GM12875 (cell line): ENCODE data around the gene PPP1R14B.

ENCODE experiments used
- H3K4me3 ChIP-seq: one replicate; pipeline ENCODE4 v1.5.1; 2011; ENCODE audit warnings: low read depth, low read length, control low read depth
- CTCF ChIP-seq: IDR thresholded peaks from 2 replicates; pipeline ENCODE4 v1.5.1; 2011; ENCODE audit warnings: low read depth, mild to moderate bottlenecking, control low read depth, inconsistent platforms, low read length, moderate library complexity, borderline replicate concordance; ENCODE audit not compliant: insufficient read depth

The PPP1R14B gene

DNA sequence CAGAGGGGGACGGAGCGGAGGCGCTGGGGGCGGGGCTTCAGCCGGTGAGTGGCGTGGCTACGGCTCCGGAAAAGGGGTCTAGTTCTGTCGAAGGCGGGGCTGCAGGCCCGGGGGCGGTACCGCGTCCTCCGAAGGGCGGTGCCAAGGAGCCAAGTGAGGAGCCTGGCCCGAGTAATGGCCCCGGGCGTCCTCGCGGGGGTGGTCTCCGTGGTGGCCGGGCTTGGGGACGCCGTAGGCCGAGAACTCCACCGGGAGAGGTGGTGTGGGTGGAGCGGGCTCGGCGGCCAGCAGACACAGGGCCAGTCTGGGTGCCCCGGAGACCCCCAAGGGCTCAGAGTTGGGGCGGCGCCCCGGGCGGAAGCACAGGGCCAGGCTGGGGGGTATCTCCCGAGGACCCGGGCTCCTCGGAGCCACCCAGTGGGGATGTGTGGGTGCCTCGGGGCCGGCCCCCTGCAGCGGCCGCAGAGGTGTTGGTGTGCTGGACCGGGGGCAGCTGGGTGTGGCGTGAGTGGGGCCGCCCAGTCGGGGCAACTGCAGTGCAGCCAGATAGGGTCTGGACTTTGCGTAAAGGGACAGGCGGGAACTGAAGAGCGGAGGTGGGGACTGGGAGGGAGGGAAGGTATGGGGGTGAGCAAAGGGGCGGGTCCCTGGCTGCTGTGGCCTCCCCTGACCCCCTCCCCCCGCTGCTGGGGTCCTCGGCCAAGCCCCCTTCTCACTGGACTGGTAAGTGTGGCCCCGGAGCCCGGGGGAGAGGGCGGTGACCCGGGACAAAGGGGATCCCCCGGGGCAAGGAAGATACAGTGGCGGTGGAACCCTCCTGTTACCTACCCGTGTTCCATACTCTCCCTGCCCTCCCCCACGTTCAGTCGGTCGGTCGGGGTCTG, 5.0 kb downstream of the PPP1R14B start:
- no peak for TF ChIP-seq CTCF

DNA sequence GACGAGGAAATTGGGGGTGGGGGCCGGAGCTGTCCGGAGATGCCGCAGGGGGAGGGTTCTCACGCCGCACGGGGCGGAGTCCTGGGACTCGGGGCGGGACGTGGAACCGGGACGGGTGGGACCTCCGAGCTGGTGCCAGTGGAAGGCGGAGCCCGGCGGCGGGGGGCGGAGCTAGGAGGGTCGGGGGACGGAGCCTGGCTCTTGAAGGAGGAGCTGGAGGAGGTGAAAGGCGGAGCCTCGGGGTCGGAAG, 5.6 kb downstream of the PPP1R14B start:
- peak overlapping the region; percentile 66 for H3K4me3 ChIP-seq
- no peak for TF ChIP-seq CTCF

More for the DNA sequence above, 5.0 kb downstream of the PPP1R14B start:
- peak overlapping the region; percentile 69 for H3K4me3 ChIP-seq

GRCh38 chr11:64240435-64241240, 6.1 kb downstream of the PPP1R14B start, which contains the start of gene FKBP2:
Gene FKBP2, plus strand, starts transcription at chr11:64241095. Its CDS starts 1,293 bp downstream, at chr11:64242388.
- H3K4me3 ChIP-seq = peak within 1 kb of the TSS; percentile 69
- no peak for TF ChIP-seq CTCF

DNA sequence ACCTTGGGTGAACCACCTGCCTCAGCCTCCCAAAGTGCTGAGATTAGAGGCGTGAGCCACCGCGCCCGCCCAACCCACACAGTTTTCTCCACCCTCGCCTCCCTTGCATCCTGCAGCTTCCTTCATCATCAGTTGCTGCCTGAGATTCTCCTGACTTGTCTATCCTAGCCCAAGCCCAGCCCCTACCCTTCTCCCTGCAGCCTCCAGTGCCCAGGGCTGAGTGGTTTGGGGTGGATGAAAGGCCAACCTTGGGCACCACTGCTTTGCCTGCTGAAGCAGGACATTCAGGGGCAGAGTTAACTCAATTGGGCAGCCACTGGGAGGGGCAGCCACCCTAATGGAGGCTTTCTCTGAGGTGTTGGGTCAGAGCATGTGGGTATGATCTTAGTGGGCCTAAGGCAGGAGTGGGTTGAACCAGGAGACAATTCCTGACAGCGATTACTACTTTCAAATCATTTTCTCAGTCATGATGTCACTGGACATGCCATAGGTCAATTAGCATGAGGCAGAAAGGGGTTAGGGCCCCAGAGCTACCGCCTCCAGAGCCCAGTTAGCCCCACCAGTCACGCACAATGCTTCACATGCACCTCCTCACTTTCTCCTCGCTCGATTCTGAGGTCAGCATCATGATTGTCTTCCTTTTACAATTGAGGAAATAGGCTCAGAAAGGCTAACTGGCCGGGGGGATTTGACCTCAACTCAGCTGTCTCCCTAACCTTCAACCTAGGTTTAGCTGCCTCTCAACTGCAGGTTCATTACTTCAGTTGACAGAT, 6.9 kb downstream of the PPP1R14B start:
- no peak for TF ChIP-seq CTCF
- peak overlapping the region; percentile 66 for H3K4me3 ChIP-seq

GRCh38 chr11:64238999-64239398, 7.7 kb downstream of the PPP1R14B start:
- H3K4me3 ChIP-seq = no peak overlapping the region
- no peak for TF ChIP-seq CTCF

GRCh38 chr11:64238076-64238475, 8.7 kb downstream of the PPP1R14B start:
- TF ChIP-seq CTCF = no peak
- no peak overlapping the region for H3K4me3 ChIP-seq
